Measurements from ENCODE around the gene PEAK3. TPM values are rescaled to one million over a fixed set of nuclear protein-coding genes. Genes with fewer than 3 reads are reported as not detected.

Gene PEAK3
- total RNA-seq, 1 experiment from 2014 or later, result not detected

GRCh38 chr19:2302319-2303210 lies 20.6 kb upstream of the PEAK3 start:
- H3K9me3 Mint-ChIP-seq (ENCODE audit: unreplicated experiment), result no peaks in the 10 kb centered on the region
- H3K36me3 Mint-ChIP-seq (ENCODE audit: insufficient read depth, unreplicated experiment), result no peaks in the 10 kb centered on the region
- no peak overlapping the region for H3K27ac Mint-ChIP-seq (ENCODE audit: low read depth, unreplicated experiment)
- no peak overlapping the region for H3K4me3 Mint-ChIP-seq (ENCODE audit: unreplicated experiment)
- H3K27me3 Mint-ChIP-seq (ENCODE audit: insufficient read depth, unreplicated experiment), result no peaks in the 10 kb centered on the region
- no peak for TF ChIP-seq CTCF (IDR thresholded peaks at IDR 0.05; ENCODE audit: unreplicated experiment)
- H3K4me1 Mint-ChIP-seq (ENCODE audit: insufficient read depth, unreplicated experiment), result no peaks in the 10 kb centered on the region
- DNase-seq (ENCODE audit: unreplicated experiment), result no peak
- intact Hi-C loops (cut with micrococcal nuclease), result no loop called here
- POLR2A ChIA-PET, result no interaction called here
- BruUV-seq (replicated peaks), result no TSS peak
- CTCF ChIA-PET, result interaction anchor here (0.7 to 1.3 kb wide), 2 partner anchors 89 to 173 kb away, joined by 4 to 6 read pairs; no protein-coding TSS in a partner anchor

- Mint-ChIP-seq H3K27me3 (ENCODE audit: insufficient read depth, unreplicated experiment) (no peaks in the 10 kb centered on the region), H3K4me1 (ENCODE audit: insufficient read depth, unreplicated experiment) (no peaks in the 10 kb centered on the region), H3K9me3 (ENCODE audit: unreplicated experiment) (no peaks in the 10 kb centered on the region), H3K36me3 (ENCODE audit: insufficient read depth, unreplicated experiment) (no peaks in the 10 kb centered on the region), H3K27ac (ENCODE audit: low read depth, unreplicated experiment) (no peak overlapping the region), H3K4me3 (ENCODE audit: unreplicated experiment) (no peak overlapping the region)
- ChIA-PET CTCF (no interaction called here), POLR2A (no interaction called here)
- intact Hi-C loops (cut with micrococcal nuclease), result no loop called here
- BruUV-seq (replicated peaks), result no TSS peak
- no peak for TF ChIP-seq CTCF (IDR thresholded peaks at IDR 0.05; ENCODE audit: unreplicated experiment)
- DNase-seq (ENCODE audit: unreplicated experiment), result no peak
These were observed 18.6 kb upstream of the PEAK3 start for GRCh38 chr19:2300533-2300932.

GRCh38 chr19:2296141-2296540 lies 14.2 kb upstream of the PEAK3 start:
- no peak for DNase-seq (ENCODE audit: unreplicated experiment)
- Mint-ChIP-seq H3K4me1 (ENCODE audit: insufficient read depth, unreplicated experiment) (no peaks in the 10 kb centered on the region), H3K27me3 (ENCODE audit: insufficient read depth, unreplicated experiment) (peaks cover 23% of the 10 kb centered on the region), H3K36me3 (ENCODE audit: insufficient read depth, unreplicated experiment) (no peaks in the 10 kb centered on the region), H3K9me3 (ENCODE audit: unreplicated experiment) (no peaks in the 10 kb centered on the region), H3K27ac (ENCODE audit: low read depth, unreplicated experiment) (no peak overlapping the region), H3K4me3 (ENCODE audit: unreplicated experiment) (no peak overlapping the region)
- POLR2A ChIA-PET, result no interaction called here
- no peak for TF ChIP-seq CTCF (IDR thresholded peaks at IDR 0.05; ENCODE audit: unreplicated experiment)
- no TSS peak for BruUV-seq (replicated peaks)
- CTCF ChIA-PET, result no interaction called here
- intact Hi-C loops (cut with micrococcal nuclease), result no loop called here

- DNase-seq (ENCODE audit: unreplicated experiment), result no peak
- no peaks in the 10 kb centered on the region for H3K4me1 Mint-ChIP-seq (ENCODE audit: insufficient read depth, unreplicated experiment)
- intact Hi-C loops (cut with micrococcal nuclease), result no loop called here
- ChIA-PET CTCF (no interaction called here), POLR2A (no interaction called here)
- H3K36me3 Mint-ChIP-seq (ENCODE audit: insufficient read depth, unreplicated experiment), result no peaks in the 10 kb centered on the region
- BruUV-seq (replicated peaks), result no TSS peak
- no peaks in the 10 kb centered on the region for H3K9me3 Mint-ChIP-seq (ENCODE audit: unreplicated experiment)
- no peak overlapping the region for H3K27ac Mint-ChIP-seq (ENCODE audit: low read depth, unreplicated experiment)
- peaks cover 23% of the 10 kb centered on the region for H3K27me3 Mint-ChIP-seq (ENCODE audit: insufficient read depth, unreplicated experiment)
- no peak for TF ChIP-seq CTCF (IDR thresholded peaks at IDR 0.05; ENCODE audit: unreplicated experiment)
- no peak overlapping the region for H3K4me3 Mint-ChIP-seq (ENCODE audit: unreplicated experiment)
These were observed 12.8 kb upstream of the PEAK3 start for GRCh38 chr19:2294687-2295335.
